Kidney tubule cell (primary cell): Measurements from ENCODE around the gene TMEM178A.

Experiments used
- DNase-seq: peaks from one replicate; pipeline ENCODE4 v3.0.0-alpha.2; 2018; ENCODE audit warnings: low spot score

The TMEM178A gene

GRCh38 chr2:39743269-39743776 lies 77.6 kb downstream of the TMEM178A start:
- DNase-seq, result no peak

GRCh38 chr2:39755466-39755865 lies 89.7 kb downstream of the TMEM178A start:
- no peak for DNase-seq

- no peak for DNase-seq
These were observed 91.4 kb downstream of the TMEM178A start for GRCh38 chr2:39757156-39757555.

- no peak for DNase-seq
These were observed 96.7 kb downstream of the TMEM178A start for GRCh38 chr2:39762448-39762847.
